ENCODE data around the gene PSMD11. TPM values are rescaled to one million over a fixed set of nuclear protein-coding genes. Genes with fewer than 3 reads are reported as not detected.

The PSMD11 gene
- total and polyA plus RNA-seq, 2 of the 8 experiments (the other 6 are each of a cell fraction or from before 2014, with no cell fraction given) = 68.4 to 171 TPM

GRCh38 chr17:32516940-32517701, 72.8 kb downstream of the PSMD11 start:
- Histone ChIP-seq H3K18ac (ENCODE audit: extremely low read depth, low read length) (peak overlapping the region; percentile 11; the same call in 1 of the 2 replicates), H3K36me3 (ENCODE audit: control insufficient read depth in 2 of 4, insufficient read depth in 4 of 4, low read length in 3 of 4) (no peaks in the 10 kb centered on the region), H3K23ac (ENCODE audit: insufficient read length) (no peak overlapping the region), H4K91ac (replicated peaks; ENCODE audit: insufficient read length, low read length) (no peak overlapping the region), H3K9me3 (ENCODE audit: insufficient read depth in 2 of 2, low read depth in 1 of 2, low read length in 1 of 2) (no peaks in the 10 kb centered on the region), H2BK20ac (ENCODE audit: low read length) (no peak overlapping the region), H3K9ac (replicated peaks in 1 of 4; ENCODE audit: extremely low read depth in 1 of 4, low read depth in 3 of 4, low read length in 3 of 4) (no peak overlapping the region; a peak in 2 of 7 replicates), H3K79me2 (ENCODE audit: control insufficient read depth in 1 of 2, insufficient read depth in 2 of 2, low read length in 2 of 2) (no peaks in the 10 kb centered on the region), H3K27ac (ENCODE audit: low read depth, low read length) (no peak overlapping the region), H3K4me2 (ENCODE audit: insufficient read depth in 1 of 2, low read depth in 2 of 2, low read length in 2 of 2) (no peak overlapping the region; a peak in 1 of 4 replicates), H2AFZ (ENCODE audit: low read length) (0 out of 2 replicates have a peak overlapping the region, but pooled peaks have one; percentile 3), H2AK5ac (ENCODE audit: low read depth, low read length) (no peak overlapping the region), H3K27me3 (replicated peaks in 1 of 4; ENCODE audit: control insufficient read depth in 3 of 4, extremely low read depth in 1 of 4, insufficient read depth in 3 of 4, low read length in 3 of 4) (no peaks in the 10 kb centered on the region; a peak in 2 of 7 replicates), H4K5ac (ENCODE audit: insufficient read length, low read depth, low read length) (no peak overlapping the region), H3K56ac (replicated peaks; ENCODE audit: insufficient read length, low read depth, low read length) (no peak overlapping the region), H3K4ac (replicated peaks; ENCODE audit: insufficient read length, low read depth, low read length) (no peak overlapping the region), H2BK15ac (ENCODE audit: low read length) (no peak overlapping the region), H2BK120ac (replicated peaks; ENCODE audit: low read depth, low read length) (no peak overlapping the region), H3K14ac (ENCODE audit: insufficient read length) (no peak overlapping the region), H4K8ac (ENCODE audit: extremely low read depth, insufficient read depth, low read length) (no peak overlapping the region), H2BK5ac (ENCODE audit: low read depth, low read length) (no peak overlapping the region; the same call in 1 of the 2 replicates), H2BK12ac (ENCODE audit: low read depth, low read length) (no peak overlapping the region), H3K23me2 (ENCODE audit: low read depth, low read length) (peaks cover 3% of the 10 kb centered on the region; the same call in 1 of the 2 replicates), H3K4me1 (replicated peaks in 1 of 4; ENCODE audit: control insufficient read depth in 3 of 4, insufficient read depth in 4 of 4, low read length in 3 of 4) (peaks cover 19 to 39% (median 25%) of the 10 kb centered on the region in 4 experiments), H3K4me3 (ENCODE audit: extremely low read depth in 1 of 4, insufficient read depth in 2 of 4, low read depth in 3 of 4, low read length in 4 of 4) (no peak overlapping the region), H3K79me1 (ENCODE audit: low read depth, low read length) (no peaks in the 10 kb centered on the region), H4K20me1 (replicated peaks in 1 of 2; ENCODE audit: control insufficient read depth in 1 of 2, insufficient read depth in 2 of 2, low read length in 2 of 2) (no peaks in the 10 kb centered on the region)
- TF ChIP-seq TCF12 (IDR thresholded peaks at IDR 0.05; ENCODE audit: low read depth, low read length) (no peak), EP300 (IDR thresholded peaks at IDR 0.05; ENCODE audit: borderline replicate concordance in 1 of 2, low read depth in 2 of 2, low read length in 2 of 2) (no peak), KDM5A (IDR thresholded peaks at IDR 0.05; ENCODE audit: low read length) (no peak)
- CTCF ChIA-PET (ENCODE audit: partially characterized antibody) = interaction anchor here (0.6 to 2.1 kb wide), 4 partner anchors 22 to 54 kb away, joined by 3 to 7 read pairs (median 4); no protein-coding TSS in a partner anchor
- DNase-seq (ENCODE audit: low read depth in 1 of 2, low spot score in 2 of 2) = no peak
- 62% methylated on average over 12 of the region's 12 CpGs; no CpG with 5 or more reads in 1 of the 2 experiments for WGBS, 2 experiments (ENCODE audit: extremely low coverage in 1 of 2, insufficient coverage in 1 of 2, insufficient read length in 1 of 2, insufficient replicate concordance in 2 of 2, low coverage in 1 of 2, low lambda C conversion rate in 2 of 2, missing lambda C conversion rate in 1 of 2)
- POLR2A ChIA-PET (ENCODE audit: partially characterized antibody) = interaction anchor here (1.1 to 5.3 kb wide), 5 partner anchors 8 to 72 kb away, joined by 4 to 35 read pairs (median 6); partner anchors contain the start of genes CDK5R1 and PSMD11
- FAIRE-seq = no peak
